GM19193 (cell line): Measurements from ENCODE around the gene IMPDH2.

Experiments used
- POLR2A ChIP-seq: IDR thresholded peaks from 4 replicates; pipeline ENCODE4 v1.6.1; 2011; ENCODE audit not compliant: insufficient read depth, insufficient read length; ENCODE audit errors: extremely low read depth

The IMPDH2 gene

GRCh38 chr3:49016414-49017228 is 12.6 kb downstream of the IMPDH2 start:
- TF ChIP-seq POLR2A, result no peak

GRCh38 chr3:49015765-49016164 is 13.4 kb downstream of the IMPDH2 start:
- TF ChIP-seq POLR2A, result no peak

GRCh38 chr3:49015072-49015471 is 14.1 kb downstream of the IMPDH2 start:
- no peak for TF ChIP-seq POLR2A

- no peak for TF ChIP-seq POLR2A
Observed at GRCh38 chr3:49013738-49014660, 15.2 kb downstream of the IMPDH2 start.

GRCh38 chr3:49013113-49013737 is 16.0 kb downstream of the IMPDH2 start:
- TF ChIP-seq POLR2A, result no peak

GRCh38 chr3:49012441-49013017 is 16.7 kb downstream of the IMPDH2 start:
- TF ChIP-seq POLR2A, result no peak

- no peak for TF ChIP-seq POLR2A
Observed at GRCh38 chr3:49009396-49009795, 19.8 kb downstream of the IMPDH2 start.

GRCh38 chr3:49007771-49008528 is 21.2 kb downstream of the IMPDH2 start:
- TF ChIP-seq POLR2A, result no peak

- TF ChIP-seq POLR2A, result peak; percentile 94
Observed at GRCh38 chr3:49007068-49007770, 22.0 kb downstream of the IMPDH2 start, which contains the start of gene WDR6. Gene WDR6, plus strand, starts transcription at chr3:49007391. Its CDS starts 41 bp downstream, at chr3:49007432.

GRCh38 chr3:49006408-49007067 is 22.7 kb downstream of the IMPDH2 start:
- TF ChIP-seq POLR2A, result no peak

GRCh38 chr3:49005998-49006397 is 23.2 kb downstream of the IMPDH2 start:
- TF ChIP-seq POLR2A, result no peak

GRCh38 chr3:49005303-49005680 is 23.9 kb downstream of the IMPDH2 start:
- TF ChIP-seq POLR2A, result no peak

GRCh38 chr3:49004352-49005302 is 24.6 kb downstream of the IMPDH2 start:
- TF ChIP-seq POLR2A, result no peak

- TF ChIP-seq POLR2A, result no peak
Observed at GRCh38 chr3:49001155-49001554, 28.0 kb downstream of the IMPDH2 start.
